Forelimb muscle (tissue), 1 donor: Measurements from ENCODE around the gene DCAF8. TPM values are rescaled to one million over a fixed set of nuclear protein-coding genes. Genes with fewer than 3 reads are reported as not detected.
"Not testable (repeated sequence)": the region's sequence is repeated elsewhere in the genome, so short reads cannot be mapped to it uniquely, and the experiment has no call there.

Experiments used
- DNase-seq: peaks from one replicate; pipeline ENCODE4 v3.0.0-alpha.2; 2013; ENCODE audit warnings: low read depth
- polyA plus RNA-seq: library from polyadenylated mRNA; unstranded; fragments of 120-200 nt; gene quantifications from one replicate; pipeline ENCODE4 v1.2.1, GENCODE V29; 2013; ENCODE audit not compliant: insufficient read length

The DCAF8 gene
- polyA plus RNA-seq = 110 TPM

DNA sequence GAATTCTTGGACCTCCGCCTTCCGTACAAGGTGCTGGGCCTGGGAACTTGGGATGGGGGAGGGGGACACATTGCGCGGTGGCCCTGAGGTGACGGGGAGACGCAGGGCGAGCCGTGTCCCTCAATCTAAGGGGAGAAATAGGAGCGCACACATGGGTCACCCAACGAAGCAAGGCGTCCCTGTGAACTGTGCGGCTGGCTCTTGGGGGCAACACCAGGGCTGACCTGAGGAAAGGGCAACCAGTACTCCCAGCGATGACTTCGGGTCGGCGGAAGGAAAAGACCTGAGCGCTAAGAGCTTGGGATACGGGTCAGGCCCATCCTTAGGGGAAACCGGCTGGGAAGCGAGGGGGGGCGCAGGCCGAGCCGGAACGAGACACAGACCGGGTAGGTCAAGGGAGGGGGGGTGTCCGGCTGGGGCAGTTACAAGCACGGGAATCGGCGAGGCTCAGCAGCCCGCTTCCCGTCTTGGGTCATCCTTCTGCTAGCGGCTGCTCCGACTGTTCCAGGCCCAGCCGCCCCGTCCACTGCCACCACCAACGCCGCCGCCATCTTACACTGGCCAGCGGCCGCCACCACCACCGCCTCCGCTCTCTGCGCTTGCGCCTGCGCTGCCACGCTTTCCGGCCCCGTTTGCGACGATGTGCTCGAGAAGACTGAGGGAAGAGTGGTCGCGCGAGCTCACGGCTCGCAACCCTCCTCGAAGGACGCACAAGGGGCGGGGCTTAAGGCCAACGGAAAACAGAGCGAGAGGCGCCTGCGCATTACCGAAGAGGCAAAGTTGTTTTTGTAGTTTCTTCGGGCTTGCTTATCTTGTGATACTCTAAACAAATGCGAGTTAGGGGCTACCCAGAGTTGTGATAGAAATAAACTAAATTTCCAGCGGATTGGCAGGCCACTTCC is at the start of gene DCAF8:
Gene DCAF8, minus strand, starts transcription at position 657 of the 902 bp plus-strand sequence. CDS start 18,541 bp downstream, outside the sequence.
- peak; percentile 97 for DNase-seq

DNA sequence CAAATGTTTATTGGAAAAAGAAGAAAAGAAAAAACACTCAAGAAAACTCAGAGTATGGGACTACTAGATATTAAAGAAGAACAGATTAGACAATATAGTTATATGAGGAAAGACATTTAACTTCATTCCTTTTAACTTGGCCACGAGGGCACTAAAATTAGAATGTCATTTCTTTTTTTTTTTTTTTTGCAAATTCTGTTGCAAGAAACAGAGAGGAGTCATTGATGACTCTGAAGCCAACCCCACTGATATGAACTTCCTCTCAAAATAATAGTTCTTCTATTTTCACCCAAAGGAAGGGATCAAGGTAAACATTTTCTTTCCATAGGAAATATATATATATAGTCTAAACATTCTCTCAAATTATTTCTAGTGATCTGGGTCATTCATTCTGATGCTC is 47.2 kb upstream of the DCAF8 start:
- DNase-seq = no peak

DNA sequence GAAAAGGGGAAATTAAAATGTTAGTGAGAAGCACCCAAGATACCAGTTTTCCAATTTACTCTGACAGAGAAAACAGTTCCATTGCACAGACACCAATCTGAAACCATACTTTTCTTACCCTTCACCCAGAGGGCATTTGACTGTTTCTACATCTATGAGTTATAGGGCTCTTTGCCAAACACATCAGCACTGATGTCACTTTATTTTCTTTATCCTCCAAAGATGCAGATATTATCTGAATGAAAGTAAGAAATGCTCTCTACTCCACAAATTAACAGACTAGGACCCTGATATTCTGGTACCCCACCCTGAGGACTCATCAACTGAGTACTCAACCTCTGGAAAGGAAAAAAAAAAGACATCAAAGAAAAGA is 46.8 kb upstream of the DCAF8 start:
- no peak for DNase-seq

DNA sequence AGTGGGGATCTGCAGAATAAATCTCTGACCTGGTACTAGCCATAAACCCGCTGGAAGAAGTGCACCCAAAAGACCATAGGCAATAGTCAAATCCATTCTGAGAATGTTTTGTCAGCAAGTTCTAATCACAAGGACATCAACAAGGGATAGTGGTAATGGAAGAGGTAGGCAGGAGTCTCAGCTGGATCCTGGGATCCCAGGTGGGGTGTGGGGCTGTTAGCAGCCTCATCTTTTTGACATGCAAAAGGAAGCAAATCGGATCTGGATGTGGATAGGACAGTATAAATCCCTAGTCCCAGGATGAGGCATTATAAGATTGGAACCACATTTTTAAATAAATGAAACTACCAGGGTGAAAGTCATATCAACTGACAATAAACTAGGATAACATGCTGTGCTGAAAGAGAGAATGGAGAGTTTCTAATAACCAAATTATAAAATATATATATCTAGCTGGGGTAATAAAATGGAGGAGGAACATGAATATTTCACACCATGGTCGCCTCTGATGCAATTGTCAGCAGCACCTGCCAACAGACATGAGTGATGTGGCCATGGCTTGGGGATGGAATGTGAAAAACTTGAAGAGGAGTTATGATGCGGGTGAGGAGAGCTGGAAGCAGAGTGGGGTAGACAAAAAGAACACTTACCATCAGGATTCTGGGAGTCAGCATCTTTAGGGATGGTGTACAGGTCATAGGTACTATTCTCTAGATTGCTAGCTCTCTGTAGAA is 46.3 kb upstream of the DCAF8 start:
- no peak for DNase-seq

DNA sequence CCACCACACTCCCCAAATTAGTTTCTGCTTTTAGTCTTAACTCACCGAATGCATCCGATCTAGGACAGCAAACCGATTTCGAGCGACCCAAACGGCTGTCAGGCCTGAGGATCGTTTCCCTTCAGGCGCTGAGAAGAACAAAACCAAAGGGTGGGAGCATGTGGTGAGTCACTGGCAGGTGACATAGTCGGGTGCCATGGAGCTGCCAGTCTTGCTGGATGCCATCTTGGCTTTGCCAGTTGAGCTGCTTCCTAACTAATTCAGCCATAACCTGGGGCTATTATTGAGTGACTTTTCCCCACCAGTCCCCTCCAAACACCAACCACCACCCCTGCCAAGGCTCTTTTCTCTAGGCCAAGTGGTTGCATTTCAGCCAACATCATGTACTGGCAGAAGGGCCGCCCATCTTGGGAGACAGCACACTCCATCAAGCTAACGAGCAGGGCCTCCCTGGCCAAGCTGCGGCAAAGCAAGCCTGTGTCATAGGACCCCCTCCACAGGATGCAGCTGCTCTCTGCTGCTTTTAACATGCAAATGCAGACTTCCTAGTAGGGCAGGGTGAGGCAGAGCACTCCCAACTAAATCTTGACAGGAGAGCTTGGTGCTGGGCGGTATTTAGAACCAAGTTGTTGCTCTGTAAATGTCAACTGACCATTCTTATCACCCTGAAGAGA is 44.9 kb upstream of the DCAF8 start:
- no peak for DNase-seq

DNA sequence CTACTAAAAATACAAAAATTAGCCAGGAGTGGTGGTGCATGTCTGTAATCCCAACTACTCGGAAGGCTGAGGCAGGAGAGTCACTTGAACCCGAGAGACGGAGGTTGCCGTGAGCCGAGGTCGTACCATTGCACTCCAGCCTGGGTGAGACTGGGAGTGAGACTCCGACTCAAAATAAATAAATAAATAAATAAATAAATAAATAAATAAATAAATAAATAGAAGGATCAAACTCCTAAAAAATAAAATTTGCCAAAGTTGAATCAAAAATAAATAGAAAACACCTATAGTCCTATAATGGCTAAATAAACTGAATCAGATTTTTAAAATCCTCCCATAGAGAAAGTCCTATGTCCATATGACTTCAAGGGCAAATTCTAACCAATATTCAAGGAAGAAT is 37.8 kb upstream of the DCAF8 start:
- DNase-seq = no peak

DNA sequence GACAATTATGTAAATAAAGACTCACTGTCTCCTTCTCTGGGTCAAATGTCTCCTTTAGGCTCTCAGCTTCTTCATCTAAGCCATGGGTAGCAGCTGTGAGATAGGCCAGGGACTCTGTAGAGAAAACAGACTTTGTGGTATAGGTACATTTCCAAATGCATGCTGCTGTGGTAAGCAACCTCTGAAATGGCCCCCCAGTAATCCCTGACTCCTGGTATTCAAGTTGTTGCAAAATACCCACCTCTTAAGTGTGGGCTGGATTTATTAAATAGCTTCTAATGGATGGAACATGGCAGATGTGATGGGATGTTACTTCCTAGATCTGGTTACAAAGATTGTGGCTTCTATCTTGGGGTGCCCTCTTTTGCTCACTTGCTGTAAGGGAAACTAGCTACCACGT is 33.7 kb upstream of the DCAF8 start:
- DNase-seq = no peak

DNA sequence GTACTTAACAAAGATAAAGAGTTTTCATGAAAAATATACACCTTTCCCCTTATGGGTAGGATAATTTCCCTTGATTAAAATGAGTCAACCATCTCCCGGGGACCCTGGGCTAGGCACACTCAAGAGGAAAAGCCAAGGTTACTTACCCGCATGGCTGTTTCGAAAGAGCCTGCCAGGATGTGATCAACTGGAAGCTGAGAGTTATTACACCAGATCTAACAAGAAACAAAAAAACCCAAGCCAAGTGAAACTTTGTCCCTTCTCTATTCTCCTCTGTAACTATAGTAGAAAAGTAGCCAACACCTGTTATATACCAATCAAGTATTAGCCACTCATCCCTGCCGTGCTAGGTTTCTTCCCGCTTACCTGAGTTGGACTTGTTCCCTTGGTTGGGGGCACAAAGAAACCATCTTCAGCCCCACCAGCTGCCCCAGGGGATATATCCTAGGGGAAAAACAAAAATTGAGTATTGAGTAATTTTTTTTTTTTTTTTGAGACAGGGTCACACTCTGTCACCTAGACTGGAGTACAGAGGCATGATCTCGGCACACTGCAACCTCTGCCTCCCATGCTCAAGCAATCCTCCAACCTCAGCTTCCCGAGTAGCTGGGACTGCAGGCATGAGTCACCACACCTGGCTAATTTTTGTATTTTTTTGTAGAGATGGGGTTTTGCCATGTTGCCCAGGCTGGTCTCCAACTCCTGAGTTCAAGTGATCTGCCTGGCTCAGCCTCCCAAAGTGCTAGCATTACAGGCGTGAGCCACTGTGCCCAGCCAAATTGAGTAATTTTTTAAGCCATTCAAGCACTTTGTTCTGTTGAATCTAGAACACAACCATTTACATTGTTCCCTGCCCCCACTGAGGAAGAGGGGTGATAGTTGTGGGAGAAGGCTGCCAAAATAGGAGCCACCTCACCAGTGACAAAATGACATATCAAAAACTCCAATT is 30.9 kb upstream of the DCAF8 start:
- DNase-seq = no peak

DNA sequence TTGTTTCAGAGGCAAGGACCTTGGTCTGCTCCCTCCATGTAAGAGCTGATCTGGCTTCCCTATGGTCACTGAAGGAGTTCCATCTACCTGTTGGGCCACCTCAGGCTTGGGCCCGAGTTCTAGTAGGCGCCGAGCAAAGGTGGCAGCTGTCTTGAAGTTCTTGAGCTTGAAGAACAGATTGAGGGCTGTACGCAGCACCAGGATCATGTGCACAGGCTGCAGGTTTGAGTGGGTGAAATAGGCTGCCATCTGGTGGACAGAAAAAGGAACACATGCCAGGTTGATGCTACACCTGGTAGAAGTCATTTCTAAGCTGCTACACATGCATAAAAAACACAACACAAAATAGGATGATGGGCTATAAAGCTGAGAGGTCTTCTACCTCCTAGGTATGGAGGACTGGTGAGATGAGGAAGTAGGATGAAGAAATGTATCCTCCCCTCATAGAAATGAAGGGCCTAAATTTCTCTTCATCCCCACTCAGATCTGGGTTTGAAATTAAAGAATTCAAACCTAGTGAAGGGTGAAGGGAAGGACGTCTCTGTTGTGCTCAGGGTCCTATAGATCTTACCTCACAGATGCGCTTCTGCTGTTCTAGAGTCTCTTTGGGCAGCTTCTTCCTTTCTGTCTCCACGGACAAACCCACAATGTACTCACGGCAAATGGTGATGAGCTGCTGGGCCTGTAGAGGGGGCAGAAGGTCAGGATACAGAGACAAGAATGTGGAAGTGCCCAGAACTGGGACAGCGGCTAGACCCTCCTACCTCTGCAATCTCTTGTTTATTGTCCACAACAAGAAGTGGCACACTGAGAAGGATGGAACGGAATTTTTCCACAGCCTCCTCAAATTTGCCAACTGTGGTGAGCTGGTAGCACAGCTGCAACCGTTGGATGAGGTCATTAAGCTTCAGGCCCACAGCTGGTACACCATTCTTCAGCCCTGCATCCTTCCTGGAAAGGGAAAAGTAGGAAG is 29.2 kb upstream of the DCAF8 start:
- DNase-seq = peak; percentile 49

DNA sequence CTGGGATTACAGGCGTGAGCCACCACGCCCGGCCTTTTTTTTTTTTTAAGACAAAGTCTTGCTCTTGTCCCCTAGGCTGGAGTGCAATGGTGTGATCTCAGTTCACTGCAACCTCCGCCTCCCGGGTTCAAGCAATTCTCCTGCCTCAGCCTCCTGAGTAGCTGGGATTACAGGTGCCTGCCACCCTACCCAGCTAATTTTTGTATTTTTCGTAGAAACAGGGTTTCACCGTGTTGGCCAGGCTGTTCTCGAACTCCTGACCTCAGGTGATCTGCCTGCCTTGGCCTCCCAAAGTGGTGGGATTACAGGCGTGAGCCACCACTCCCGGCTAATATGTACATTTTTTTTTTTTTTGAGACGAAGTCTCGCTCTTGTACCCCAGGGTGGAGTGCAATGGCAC is 25.4 kb upstream of the DCAF8 start:
- not testable (repeated sequence) for DNase-seq

DNA sequence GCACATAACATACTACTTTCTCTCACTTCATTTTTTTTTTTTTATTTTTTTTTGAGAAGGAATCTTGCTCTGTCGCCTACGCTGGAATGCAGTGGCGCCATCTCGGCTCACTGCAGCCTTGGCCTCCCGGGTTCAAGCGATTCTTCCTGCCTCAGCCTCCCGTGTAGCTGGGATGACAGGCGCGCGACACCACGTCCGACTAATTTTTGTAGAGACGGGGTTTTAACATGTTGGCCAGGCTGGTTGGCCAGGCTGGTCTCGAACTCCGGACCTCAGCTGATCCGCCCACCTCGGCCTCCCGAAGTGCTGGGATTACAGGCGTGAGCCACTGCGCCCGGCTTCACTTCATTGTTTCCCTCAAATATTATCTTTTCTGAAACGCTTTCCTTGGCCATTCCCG is 23.2 kb upstream of the DCAF8 start:
- DNase-seq = no peak

DNA sequence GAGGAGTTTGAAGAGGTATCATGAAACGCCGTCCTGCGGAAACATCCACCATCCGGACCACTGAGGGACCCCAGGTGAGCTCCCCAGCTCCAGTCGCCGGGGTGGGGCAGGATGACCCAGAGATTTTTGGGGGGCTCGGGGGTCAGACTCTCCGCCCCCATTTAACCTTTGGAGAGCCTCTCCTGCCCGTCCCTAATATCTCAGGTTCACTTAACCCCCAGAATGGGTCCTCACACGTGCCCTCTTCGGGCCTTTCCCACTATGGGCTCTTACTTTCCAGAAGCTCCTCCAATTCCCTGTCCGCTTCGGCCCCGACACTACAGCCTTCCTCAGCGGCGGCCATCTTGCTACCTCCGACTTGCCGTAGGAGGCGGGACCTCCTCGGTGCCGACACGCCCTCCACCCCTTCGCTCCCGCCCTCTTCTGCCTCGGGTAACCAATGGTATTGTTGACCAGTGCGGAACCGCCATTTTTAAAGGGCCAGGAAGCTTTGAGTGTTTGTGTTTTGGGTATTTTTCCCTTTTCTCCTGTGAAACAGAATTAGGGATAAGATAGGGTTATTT is 22.5 kb upstream of the DCAF8 start, which contains the start of gene PEX19:
Gene PEX19, minus strand, starts transcription at position 352 of the 563 bp plus-strand sequence. Its CDS starts 9 bp downstream, at position 343.
- DNase-seq = peak; percentile 86

DNA sequence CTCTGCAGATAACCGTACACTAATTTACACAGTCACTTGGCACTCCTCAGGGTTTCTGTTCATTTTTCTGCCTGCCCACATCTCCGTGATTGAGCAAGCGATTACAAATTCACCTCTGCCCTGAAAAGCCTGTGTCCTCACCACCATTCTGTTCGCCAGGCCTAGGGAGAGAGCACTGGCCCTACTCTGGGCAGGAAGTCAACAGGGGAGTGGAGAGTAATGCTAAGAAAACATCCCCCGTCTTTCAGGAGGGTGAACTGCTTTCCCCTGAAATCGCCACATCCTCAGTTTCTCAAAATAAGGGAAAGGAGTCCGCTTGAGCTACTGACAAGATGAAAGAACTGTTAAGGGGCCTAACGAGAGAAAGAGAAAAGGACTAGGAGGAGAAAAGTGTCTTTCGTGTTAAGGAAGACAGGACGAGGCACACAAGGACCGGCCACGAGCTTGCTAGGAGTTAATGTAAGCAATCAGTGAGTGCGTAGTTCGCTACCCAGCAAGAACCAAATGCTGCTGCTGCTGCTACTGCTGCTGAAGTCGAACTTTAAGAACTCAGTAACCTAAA is 22.0 kb upstream of the DCAF8 start:
- no peak for DNase-seq

DNA sequence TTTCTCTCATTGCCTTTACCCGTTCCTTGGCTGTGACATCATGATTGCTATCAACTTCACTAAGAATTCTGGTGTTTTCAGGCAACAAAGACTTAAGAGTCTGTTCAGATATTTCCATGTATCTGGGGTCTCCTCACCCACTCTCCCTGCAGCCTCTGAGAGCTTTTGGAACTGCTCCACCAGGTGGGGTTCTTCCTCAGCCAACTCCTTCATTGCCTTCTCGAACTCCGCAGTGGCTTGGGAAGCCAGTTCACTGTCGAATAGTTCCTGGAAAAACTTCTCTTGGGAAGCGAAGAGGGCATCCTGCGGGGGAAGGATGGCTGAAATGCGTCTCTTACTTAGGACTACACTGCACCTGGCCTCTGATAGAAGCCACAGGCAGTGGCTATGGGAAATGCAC is 20.5 kb upstream of the DCAF8 start:
- DNase-seq = no peak

DNA sequence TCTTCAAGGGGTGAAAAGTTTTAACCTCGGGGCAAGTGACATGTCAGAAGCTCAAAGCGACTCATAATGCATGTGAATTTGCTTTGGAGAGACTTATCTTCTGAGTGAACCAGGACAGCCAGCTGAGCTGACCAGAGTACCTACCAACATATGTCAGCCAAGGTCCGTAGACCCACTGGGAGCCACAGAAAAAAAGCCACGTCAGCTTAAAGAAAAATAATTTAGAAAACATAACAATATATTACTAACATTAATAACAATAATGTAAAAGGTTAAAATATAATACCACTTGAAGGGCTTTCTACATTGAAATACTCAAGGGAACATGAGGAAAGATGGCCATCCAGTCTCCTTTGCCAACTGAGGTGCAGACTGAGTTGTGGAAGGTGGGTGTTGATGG is 15.6 kb upstream of the DCAF8 start:
- DNase-seq = no peak

DNA sequence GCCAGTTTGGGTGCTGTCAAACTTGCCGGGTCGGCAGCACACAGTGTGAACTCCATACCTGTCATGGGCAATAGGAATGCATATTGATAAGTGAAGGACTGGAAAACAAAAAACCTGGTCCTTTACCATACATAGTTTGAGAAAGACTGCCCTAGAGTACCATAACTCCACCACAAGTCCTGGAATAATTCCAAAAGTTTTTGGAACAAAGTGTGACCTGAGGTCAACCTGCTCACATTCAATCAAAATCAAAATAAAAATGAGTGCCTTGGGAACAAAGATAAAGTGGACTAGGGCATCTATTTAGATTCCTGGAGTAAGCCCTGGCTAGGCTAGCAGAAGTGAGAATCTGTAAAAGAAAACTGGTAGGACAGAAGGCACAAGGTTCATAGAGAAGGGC is 15.0 kb upstream of the DCAF8 start:
- no peak for DNase-seq

DNA sequence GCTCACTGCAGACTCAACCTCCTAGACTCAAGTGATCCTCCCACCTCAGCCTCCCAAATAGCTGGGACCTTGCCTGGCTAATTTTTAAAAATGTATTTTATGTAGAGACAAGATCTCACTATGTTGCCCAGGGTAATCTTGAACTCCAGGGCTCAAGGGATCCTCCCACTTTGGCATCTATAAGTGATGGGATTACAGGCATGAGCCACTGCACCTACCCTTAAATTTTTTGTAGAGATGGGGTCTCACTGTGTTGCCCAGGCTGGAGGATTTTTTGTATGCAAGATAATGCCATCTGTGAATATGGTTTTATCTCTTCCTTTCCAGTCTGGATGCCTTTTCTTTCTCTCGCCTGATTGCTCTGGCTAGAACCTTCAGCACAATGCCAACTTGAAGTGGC is 8.7 kb upstream of the DCAF8 start:
- DNase-seq = no peak

DNA sequence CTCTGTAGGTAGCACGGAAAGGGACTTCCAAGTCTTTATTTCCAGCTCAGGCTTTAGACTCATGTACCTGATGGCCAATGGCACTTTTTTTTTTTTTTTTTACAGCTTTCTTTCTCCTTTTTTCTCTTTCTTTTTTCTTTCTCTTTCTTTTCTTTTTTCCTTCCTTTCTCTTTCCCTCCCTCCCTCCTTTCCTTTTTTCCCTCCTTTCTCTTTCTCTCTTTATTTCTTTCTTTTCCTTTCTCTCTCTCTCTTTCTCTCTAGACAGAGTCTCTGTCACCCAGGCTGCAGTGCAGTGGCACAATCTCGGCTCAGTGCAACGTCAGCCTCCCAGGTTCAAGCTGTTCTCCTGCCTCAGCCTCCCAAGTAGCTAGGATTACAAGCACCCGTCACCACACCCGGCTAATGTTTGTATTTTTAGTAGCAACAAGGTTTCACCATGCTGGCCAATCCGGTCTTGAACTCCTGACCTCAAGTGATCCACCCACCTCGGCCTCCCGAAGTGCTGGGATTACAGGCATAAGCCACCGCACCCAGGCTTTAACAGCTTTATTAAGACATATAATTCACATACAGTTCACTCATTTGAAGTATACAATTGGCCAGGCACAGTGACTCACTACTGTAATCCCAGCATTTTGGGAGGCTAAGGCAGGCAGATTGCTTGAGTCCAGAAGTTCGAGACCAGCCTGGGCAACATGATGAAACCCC is 5.1 kb upstream of the DCAF8 start:
- no peak for DNase-seq
